LHCN-M2 (cell line): Measurements from ENCODE around the gene SSMEM1. TPM values are rescaled to one million over a fixed set of nuclear protein-coding genes. Genes with fewer than 3 reads are reported as not detected.
A peak's percentile ranks its signal among the peaks of the same experiment; 100 is the strongest.
"Not testable (repeated sequence)": the region's sequence is repeated elsewhere in the genome, so short reads cannot be mapped to it uniquely, and the experiment has no call there.

Source experiments
- DNase-seq: peaks from one replicate; pipeline ENCODE4 v3.0.0-alpha.2; 2012; ENCODE audit warnings: low read depth
- polyA plus RNA-seq: library from polyadenylated mRNA; unstranded; fragments of >200 nt; gene quantifications from one replicate; pipeline ENCODE4 v1.2.1, GENCODE V29; 2012; ENCODE audit warnings: missing spikeins
- total RNA-seq: library from RNA; depleted of rRNA; stranded (reverse); fragments of >200 nt; gene quantifications from 2 replicates; pipeline ENCODE4 v1.2.3, GENCODE V29; 2014; rRNA removed

SSMEM1 gene, protein sequence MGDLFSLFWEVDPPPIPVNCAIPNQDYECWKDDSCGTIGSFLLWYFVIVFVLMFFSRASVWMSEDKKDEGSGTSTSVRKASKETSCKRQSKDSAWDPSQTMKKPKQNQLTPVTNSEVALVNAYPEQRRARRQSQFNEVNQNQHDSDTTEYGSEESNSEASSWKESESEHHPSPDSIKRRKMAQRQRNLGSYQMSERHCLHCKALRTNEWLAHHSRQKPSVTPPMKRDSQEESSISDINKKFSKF
- total RNA-seq: 0.11 and 0.13 TPM in 2 replicates
- not detected for polyA plus RNA-seq

DNA sequence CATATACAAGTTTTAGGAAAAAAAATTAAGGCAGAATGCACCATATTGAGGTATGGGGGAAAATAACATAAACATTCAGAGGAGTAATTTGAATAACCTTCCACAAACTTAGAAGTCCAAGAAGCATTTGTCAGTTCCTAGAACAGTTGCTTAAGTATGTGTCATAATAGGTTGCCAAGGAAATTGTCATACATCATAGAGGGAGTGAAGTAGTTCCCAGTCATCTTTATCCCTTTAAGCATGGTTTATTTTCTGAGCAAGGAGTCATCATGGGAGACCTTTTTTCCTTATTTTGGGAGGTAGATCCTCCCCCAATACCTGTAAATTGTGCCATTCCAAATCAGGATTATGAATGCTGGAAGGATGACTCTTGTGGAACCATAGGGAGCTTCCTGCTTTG lies at the start of gene SSMEM1:
TSS of gene SSMEM1 (plus strand) at position 219 of the 400 bp plus-strand sequence. CDS start at position 270, 51 bp downstream.
- peak; percentile 92 for DNase-seq

DNA sequence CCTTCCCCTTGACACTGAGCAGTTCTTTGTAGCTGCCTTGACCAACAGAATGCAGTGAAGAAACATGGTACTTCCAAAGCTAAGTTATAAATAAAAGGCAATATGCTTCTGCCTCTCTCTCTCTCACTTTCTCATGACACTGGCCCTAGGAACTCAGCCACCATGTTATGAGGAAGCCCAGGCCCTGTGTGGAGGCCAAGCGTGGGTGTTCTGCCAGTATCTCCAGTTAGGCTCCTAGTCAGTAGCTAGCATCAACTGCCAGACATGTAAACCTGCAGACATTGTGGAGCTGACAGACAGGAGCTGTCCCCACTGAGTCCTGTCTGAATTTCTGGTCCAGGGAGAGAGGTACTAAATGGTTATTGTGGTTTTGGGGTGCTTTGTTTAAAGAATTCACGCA lies 47.6 kb upstream of the SSMEM1 start:
- DNase-seq: no peak

DNA sequence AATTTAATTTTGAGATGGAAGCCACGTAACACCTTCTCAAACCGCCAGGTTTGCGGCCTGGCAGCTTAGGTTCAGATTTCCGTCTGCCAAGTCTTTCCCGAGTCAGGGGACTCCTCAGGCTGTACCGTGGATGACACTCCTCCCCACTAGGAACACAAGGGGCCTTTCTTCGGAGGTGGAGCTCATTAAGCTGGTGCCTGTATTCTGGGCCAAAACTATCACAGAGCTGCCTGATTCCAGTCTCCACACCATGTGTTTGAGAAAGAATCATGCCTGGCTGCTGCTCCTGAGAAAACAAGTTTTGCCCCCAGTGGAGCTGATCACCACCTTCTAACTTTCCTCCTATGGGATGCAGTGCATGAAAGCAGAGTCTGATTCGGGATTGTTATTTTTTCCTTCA lies 47.2 kb upstream of the SSMEM1 start:
- DNase-seq: no peak

DNA sequence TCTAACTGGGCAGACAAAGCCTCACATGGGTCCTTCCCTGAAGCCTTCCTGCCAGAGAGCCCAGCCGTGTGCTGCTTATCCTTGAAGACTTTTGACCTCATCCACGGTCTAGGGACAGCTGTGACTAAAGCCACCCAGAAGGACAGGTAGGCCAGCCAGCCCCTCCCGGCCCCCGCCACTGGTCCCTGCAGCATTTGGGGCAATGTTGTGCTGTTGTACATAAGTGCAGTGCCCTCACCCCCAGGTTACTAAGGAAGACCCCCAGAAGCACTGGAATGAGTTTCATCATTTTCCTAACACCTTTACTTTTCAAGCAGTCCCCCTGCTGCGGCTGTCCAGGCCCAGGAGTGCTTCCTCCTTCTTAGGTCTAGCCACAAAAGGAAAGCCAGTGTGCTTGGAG lies 45.5 kb upstream of the SSMEM1 start:
- no peak for DNase-seq

DNA sequence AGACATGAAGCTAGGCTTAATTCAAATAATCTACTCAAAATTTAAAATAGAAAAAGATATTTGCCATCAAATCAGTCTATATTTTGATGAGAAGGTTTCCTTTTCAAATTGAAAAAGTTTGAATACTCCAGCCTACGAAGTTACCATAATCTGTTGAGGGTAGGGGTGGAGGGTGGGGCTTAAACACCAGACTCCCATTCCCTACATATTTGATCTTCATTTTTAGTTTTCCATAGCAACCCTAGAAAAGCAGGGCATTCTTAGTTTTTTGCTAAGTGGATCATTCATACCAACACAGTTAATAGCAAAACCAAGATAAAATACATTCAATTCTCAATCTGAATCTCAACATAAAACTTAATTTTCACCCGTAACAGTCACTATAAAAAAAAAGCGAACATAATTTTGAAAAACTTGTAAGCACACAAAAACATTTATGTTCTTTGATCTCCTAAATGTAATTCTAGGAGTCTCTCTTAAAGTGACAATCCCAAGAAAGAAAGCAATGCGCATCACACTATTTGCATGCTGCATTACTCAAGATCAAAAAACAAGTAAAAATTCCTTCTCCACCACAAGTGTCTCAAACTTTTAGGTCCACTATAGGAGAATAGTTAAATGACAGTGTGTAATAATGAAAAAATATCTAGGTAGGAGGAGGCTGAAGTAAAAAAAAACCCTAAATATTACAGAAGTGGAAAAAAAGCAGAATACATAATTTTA lies 33.3 kb upstream of the SSMEM1 start:
- no peak for DNase-seq

DNA sequence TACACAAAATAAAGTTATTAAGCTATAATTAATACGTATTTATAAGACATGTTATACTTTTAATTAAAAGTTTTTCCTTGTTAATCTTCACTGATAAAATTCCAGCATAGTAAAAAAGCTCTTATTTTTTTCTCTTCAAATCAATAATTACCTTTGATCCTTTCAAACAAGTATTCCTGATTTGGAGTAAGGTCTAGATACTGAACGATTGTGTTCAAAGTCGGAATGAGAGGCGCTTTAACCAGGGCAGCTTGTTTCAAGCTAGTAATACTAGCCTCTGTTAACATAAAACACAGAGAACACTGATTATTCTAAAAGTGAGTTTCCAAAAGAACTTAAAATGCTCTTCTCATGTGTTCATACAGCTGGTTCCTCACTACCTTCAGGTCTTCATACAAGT lies 29.4 kb upstream of the SSMEM1 start:
- DNase-seq: no peak

DNA sequence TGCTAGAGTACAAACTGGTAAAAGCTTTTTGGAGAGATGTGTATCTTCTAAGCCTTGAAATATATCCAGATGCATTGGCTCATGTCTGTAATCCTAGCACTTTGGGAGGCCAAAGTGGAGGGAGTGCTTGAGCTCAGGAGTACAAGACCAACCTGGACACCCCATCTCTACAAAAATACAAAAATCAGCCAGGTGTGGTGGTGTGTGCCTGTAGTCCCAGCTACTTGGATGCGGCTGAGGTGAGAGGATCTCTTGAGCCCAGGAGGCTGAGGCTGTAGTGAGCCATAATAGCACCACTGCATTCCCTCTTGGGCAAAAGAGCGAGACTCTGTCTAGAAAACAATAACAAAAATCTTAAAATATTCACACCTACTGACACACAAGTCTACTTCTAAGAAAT lies 28.0 kb upstream of the SSMEM1 start:
- DNase-seq: no peak

DNA sequence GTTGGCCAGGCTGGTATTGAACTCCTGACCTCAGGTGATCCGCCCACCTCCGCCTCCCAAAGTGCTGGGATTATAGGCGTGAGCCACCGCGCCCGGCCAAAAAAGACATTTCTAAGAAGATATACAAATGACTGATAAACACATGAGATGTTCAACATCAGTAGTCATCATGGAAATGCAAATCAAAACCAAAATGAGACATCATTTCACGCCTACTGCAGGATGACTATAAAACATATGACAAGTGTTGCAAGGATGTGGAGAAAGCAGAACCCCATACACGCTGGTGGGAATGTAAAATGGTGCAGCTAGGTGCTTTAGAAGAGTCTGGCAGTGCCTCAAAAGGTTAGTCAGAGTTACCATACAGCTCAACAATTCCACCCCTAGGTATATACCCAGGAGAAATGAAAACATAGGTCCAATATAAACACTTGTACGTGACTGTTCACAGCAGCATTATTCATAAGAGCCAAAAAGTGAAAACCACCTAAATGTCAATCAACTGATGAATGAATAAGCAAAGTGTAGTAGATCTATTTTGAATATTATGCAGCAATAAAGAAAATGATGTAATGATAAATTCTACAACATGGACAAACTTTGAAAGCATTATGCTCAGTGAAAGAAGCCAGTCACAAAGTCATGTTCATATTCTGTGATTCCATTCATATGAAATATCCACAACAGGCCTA lies 26.9 kb upstream of the SSMEM1 start:
- no peak for DNase-seq

DNA sequence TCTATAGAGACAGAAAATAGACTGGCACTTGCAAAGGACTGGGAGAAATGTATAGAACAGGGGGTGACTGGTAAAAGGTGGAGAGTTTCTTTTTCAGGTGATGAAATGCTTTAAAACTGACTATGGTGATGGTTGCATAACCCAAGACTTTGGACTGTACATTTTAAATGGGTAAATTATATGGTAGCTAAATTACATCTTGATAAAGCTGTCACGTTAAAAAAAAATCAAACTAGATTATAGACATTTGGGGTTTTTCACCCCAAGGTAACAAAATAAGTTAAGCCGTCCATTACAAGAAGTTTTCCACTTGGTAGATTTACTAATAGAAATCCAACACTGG lies 26.4 kb upstream of the SSMEM1 start:
- DNase-seq: no peak

DNA sequence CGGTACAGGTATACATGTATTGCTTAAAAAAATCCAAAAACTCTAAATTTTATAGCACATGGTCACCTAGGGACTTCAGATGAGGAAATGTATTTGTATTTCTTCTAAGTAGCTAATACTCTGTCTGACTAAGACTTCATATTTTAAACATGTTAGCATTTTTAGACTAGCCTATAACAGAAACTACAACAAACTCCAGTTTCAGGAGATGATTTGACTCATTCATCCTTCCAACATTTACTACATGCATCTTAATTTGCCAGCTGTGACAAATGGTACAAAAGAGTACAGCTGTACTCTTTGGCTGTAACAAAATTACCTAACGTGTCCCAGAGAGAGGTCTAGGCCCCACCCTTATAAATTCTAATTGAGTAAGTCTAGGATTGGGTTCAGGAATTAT lies 24.7 kb upstream of the SSMEM1 start:
- peak; percentile 17 for DNase-seq

DNA sequence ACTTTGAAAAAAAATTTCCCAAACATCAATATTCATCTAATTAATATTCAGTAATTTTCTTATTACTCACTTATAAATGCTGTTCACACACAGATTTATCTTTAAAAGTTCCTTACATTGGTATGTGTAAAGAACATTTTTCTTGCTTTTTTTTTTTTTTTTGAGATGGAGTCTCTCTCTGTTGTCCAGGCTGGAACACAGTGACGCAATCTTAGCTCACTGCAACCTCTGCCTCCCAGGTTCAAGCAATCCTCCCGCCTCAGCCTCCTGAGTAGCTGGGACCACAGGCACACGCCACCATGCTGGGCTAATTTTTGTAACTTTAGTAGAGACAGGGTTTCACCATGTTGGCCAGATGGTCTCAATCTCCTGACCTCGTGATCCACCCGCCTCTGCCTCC lies 23.3 kb upstream of the SSMEM1 start:
- not testable (repeated sequence) for DNase-seq

DNA sequence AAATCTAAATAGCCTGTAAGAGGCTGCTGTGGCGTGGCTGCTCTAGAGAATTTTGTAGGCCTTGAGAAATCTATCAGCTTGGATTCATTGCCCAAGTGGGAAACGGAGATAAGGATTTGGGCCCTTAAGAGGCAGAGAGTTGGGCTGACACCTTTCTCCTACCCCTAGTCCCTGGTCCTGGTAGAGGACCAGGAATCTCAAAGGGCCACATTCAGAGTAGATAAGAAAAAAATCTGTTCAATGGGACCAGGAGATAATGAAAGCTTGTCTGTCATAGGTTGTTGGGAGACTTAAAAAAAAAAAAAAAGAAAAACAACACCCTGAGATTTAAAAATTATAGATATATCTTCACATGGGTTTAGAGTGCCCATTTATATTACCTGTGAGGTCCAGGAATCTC lies 20.3 kb upstream of the SSMEM1 start:
- no peak for DNase-seq

DNA sequence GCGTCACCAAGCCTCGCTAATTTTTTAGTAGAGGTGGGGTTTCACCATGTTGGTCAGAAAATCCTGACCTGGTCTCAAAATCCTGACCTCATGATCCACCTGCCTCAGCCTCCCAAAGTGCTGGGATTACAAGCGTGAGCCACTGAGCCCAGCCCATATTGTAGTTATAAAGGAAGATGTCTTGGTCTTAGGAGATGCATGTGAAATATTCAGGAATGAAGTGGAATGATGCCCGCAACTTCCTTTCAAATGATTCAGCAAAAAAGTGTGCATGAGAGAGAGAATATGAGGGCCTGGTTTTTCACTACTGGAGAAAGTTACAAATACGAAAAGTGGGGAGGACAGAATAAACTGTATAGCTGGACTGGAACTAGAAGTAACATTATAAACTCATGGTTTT lies 18.3 kb upstream of the SSMEM1 start:
- DNase-seq: peak; percentile 46

DNA sequence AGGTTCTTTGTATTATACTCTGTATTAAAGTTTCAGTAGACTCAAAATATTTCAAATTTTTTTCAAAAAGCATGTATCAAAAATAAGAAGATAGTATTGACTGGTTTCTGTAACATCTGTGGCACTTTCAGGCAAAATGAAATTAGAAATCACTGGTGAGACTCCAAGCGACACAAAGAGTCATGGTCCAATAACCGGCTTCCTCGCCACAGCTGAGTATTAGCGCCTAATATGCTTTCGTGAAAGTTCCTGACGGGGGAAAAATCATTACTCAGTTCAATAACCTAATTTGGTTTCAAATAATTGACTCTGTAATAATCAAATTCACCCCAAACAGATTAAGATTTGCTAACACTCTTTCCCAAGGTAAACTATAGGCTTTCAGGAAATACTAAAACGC lies 15.9 kb upstream of the SSMEM1 start:
- DNase-seq: no peak

DNA sequence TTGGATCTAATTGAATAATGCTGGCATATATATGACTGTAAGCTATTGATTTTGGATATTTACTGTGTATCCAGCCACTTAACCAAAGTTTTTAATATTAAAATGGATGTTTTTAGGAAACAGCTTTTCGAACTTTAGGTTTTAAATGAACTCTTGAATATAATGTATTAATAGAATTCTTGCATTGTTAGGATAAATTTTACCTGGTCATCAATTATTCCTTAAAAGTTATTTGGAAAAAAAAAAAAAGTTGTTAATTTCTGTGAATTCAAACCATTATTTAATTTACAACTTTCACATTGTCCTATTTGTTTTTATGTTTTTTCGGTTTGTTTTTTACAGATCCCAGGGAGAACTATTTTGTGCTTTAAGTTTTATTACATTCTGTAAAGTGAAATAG lies 12.3 kb upstream of the SSMEM1 start:
- no peak for DNase-seq

DNA sequence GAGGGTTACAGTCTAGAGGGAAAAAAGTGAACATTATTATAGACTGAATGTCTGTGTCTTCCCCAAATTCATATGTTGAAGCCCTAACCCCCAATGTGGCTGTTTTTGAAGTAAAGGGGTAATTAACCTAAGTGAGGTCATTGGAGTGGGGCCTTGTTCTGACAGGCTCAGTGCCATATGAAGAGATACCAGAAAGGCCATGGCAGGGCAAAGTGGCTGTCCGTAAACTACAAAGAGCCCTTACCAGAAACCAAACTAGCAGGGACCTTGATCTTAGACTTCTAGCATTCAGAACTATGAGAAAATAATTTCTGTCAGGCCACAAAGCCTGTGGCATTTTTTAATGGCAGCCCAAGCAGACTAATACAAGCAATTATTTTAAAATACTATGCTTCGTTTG lies 11.2 kb upstream of the SSMEM1 start:
- DNase-seq: no peak

DNA sequence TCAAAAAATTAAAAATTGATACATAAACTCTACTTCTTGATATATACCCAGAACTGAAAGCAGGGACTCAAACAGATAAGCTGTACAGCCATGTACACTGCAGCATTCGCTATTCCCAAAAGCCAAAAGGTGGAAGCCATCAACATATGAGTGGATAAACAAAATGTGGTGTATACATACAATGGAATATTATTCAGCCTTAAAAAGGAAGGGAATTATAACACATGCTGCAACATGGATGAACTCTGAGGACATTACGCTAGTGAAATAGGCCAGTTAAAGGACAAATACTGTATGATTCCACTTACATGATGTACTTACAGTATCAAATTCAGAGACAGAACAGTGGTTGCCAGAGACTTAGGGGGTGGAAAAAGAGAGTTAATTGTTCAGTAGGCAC lies 10.6 kb upstream of the SSMEM1 start:
- DNase-seq: no peak

DNA sequence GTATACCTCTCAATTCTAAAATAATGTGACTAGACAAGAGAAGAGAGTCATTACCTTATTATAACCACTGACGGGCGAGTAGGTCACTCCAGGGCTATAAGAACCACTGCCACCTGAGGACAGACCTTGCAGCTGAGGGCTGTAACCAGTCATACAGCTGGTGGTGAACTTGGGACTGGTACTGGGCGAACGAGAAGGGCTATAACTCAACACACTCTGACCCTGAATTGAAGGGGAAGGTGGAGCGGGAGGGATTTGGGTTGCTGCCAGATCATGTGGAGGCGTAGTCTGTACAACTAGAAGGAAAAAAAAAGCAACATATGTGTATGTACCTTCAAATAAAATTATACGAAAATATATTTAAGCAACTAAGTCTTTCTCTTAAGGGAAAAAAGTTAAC lies 5.9 kb upstream of the SSMEM1 start:
- DNase-seq: no peak

DNA sequence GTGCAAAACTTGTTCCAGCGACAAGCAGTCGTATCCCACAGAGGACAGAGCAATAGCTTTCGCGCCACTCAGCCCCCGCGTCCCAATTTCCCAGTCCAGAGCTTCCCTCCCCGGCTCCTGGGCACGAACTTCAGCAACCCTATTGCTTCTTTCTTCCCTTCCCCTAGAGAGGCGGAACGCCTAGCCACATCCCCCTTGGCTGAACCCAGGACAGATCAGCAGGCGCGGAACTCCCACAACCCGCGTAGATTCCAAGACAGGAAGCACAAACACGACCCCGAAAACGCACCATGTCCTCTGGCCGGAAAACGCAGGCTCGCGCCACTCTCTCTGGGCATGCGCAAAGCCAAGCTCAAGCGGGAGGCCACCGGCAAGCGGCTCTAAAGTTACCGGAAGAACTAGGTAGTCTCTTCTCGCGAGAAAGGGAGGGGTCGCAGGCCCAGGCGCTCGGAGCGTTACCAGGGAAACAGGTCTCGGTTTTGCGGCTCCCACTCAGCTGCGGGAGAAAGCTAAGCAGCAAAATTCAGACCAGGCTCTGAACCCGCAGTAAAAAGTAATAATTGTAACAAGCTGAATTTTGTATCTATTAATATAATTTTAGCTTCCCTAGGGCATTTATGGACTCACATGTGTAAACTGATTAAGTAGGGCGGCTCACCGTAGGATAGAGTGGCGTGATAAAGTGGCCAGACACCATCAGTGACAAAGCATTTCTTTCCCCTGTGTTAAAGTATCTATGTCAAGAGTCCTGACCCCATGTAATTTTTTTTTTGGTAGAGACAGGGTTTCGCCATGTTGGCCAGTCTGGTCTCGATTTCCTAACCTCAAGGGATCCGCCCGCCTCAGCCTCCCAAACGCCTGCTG lies 2.3 kb upstream of the SSMEM1 start, which contains the start of gene TMEM209:
TSS of gene TMEM209 (minus strand) at position 323 of the 864 bp plus-strand sequence. CDS start at position 292, 31 bp downstream.
- DNase-seq: peak; percentile 98

DNA sequence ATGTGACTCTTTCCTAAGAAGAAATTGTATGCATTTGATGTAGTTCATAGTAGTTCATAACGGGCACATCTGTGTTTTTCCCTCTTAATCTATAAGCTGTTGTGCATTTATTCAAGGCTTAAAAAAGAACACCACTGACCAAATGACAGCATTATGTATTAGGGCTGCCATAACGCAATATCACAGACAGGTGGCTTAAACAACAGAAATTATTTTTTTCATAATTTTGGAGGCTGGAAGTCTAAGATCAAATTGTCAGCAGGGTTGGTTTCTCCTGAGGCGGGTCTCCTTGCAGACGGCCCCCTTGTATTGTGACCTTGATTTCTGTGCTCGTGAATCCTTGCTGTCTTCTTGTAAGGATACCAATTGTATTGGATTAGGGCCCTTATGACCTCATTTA lies 627 bp upstream of the SSMEM1 start:
- peak; percentile 38 for DNase-seq

DNA sequence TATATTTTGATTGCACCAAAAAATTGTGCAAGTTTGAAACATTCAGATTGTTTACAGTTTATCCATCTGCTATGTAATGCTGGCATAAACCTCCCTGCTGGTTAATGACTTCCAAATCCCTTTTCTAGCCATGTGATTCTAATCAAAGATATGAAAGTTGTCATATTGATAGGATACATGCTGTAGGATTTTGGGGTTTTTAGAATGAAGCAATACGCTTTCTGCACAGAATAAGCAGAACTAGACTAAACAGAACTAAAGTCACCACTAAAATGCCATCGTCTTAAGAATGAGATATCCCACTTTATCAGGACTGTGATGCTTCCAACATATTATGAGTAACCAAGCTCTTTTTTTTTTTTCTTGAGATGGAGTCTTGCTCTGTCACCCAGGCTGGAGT lies 856 bp downstream of the SSMEM1 start:
- no peak for DNase-seq
